CD8-positive, alpha-beta memory T cell (primary cell): ENCODE data around the gene ANTKMT. TPM values are rescaled to one million over a fixed set of nuclear protein-coding genes. Genes with fewer than 3 reads are reported as not detected.
A peak's percentile ranks its signal among the peaks of the same experiment; 100 is the strongest.

Source experiments
- CTCF ChIA-PET: fragments of 350-600 bp; sonication (Branson Sonifier 250); formaldehyde crosslinking; loops from one replicate; lab custom pipeline; 2021; ENCODE audit warnings: antibody characterized with exemption; lab: Charles Lee
- POLR2A ChIA-PET: fragments of 350-600 bp; sonication (Branson Sonifier 250); formaldehyde crosslinking; loops from one replicate; lab custom pipeline; 2021; ENCODE audit warnings: antibody characterized with exemption; lab: Charles Lee
- DNase-seq, 5 donors: peaks; one replicate each; pipeline versions ENCODE4 v3.0.0 to v3.0.0-alpha.2; 2020 to 2022; ENCODE audit warnings: mixed read lengths in 1 of 5
- H3K27ac ChIP-seq: one replicate; pipeline ENCODE4 v1.7.0; 2013; ENCODE audit warnings: low read depth, mild to moderate bottlenecking, low read length, moderate library complexity
- H3K27me3 ChIP-seq: 2 replicates; pipeline ENCODE4 v1.7.0; 2013; ENCODE audit warnings: low read length, mild to moderate bottlenecking; ENCODE audit not compliant: insufficient read depth, poor library complexity, severe bottlenecking
- H3K36me3 ChIP-seq: 2 replicates; pipeline ENCODE4 v1.7.0; 2013; ENCODE audit warnings: mild to moderate bottlenecking, low read length, moderate library complexity; ENCODE audit not compliant: insufficient read depth
- H3K4me1 ChIP-seq: 2 replicates; pipeline ENCODE4 v1.7.0; 2013; ENCODE audit warnings: mild to moderate bottlenecking, low read length, moderate library complexity; ENCODE audit not compliant: insufficient read depth
- H3K4me3 ChIP-seq: 2 replicates; pipeline ENCODE4 v1.7.0; 2013; ENCODE audit warnings: mild to moderate bottlenecking, low read length
- H3K9me3 ChIP-seq: 2 replicates; pipeline ENCODE4 v1.7.0; 2013; ENCODE audit warnings: mild to moderate bottlenecking, low read length
- H3K27ac Mint-ChIP-seq, 8 donors: one replicate each; pipeline ENCODE4 v1.8.0; 2020 to 2021; ENCODE audit warnings: mixed read lengths in 8 of 8, mild to moderate bottlenecking in 6 of 8, inconsistent platforms in 3 of 8, moderate library complexity in 3 of 8
- H3K27me3 Mint-ChIP-seq, 2 donors: one replicate each; pipeline ENCODE4 v1.8.0; 2020 to 2021; ENCODE audit warnings: mixed read lengths in 2 of 2, mild to moderate bottlenecking in 1 of 2, moderate library complexity in 1 of 2
- H3K36me3 Mint-ChIP-seq, 3 donors: one replicate each; pipeline ENCODE4 v1.8.0; 2020 to 2021; ENCODE audit warnings: mixed read lengths in 3 of 3, inconsistent platforms in 1 of 3, mild to moderate bottlenecking in 1 of 3
- H3K4me1 Mint-ChIP-seq, 3 donors: one replicate each; pipeline ENCODE4 v1.8.0; 2020 to 2021; ENCODE audit warnings: mixed read lengths in 3 of 3, inconsistent platforms in 1 of 3, mild to moderate bottlenecking in 1 of 3
- H3K4me3 Mint-ChIP-seq, 7 donors: one replicate each; pipeline ENCODE4 v1.8.0; 2020 to 2021; ENCODE audit warnings: mixed read lengths in 7 of 7, mild to moderate bottlenecking in 6 of 7, moderate library complexity in 4 of 7, inconsistent platforms in 2 of 7
- H3K9me3 Mint-ChIP-seq, 5 donors: one replicate each; pipeline ENCODE4 v1.8.0; 2020 to 2022; ENCODE audit warnings: mixed read lengths in 5 of 5, mild to moderate bottlenecking in 3 of 5, moderate library complexity in 2 of 5, inconsistent platforms in 1 of 5
- polyA plus RNA-seq: library from polyadenylated mRNA; unstranded; fragments of 300-500 nt; fragmentation: Illumina TruSeq; gene quantifications from one replicate; pipeline ENCODE4 v1.2.3, GENCODE V29; 2021
- total RNA-seq, 2 experiments: library from RNA; stranded (reverse); gene quantifications; one replicate each; pipeline ENCODE4 v1.2.3, GENCODE V29; 2021

ANTKMT gene
- total and polyA plus RNA-seq, 3 experiments from 2014 or later, result 64.2 to 127 (median 72.0) TPM

DNA sequence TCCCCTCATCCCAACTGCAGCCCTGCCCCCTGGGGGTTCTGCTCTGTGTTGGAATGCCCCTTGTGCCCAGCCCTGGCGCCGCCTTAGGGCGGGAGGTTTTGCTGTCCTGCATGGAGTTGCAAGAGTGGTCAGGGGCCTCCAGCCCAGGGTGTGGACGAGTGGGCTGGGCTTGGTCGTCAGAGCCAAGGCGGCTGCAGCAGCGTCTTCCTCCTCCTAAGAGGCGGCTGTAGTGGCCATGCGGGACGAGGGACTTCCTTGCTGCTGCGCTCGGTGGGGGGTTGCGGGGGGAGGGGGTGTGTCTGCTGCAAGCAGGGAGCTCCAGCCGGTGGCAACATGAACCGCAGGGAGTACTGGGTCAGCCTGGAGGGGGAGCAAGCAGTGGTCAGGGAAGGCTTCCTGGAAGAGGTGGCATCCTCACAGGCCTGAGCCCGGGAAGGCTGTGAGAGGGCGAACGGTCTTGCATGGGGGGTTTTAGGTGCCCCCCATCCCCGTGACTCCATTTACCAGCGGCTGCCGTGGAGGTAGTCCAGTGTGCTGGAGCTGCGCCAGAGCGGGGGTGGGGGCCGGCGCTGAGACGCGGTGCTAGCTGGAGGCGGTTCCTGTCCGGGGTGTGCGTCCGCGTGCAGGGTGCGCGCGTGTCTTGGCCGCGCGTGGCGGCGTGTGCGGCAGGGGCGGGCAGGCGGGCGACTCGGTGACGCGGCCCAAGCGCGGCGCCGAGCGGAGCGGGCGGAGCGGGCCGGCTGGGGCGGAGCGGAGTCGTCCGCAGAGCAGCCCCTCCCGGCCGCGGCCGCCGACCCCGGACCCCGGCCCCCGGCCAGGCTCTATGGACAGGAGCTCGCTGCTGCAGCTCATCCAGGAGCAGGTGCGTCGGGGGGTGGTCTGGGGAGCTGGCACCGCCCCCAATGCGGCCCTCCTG is 45.7 kb upstream of the ANTKMT start, which contains the start of gene RHBDL1:
Gene RHBDL1, plus strand, starts transcription at position 704 of the 916 bp plus-strand sequence. Its CDS starts 120 bp downstream, at position 824.
- no peaks in the 10 kb centered on the region for H3K9me3 ChIP-seq
- H3K4me1 ChIP-seq, result peaks cover 10% of the 10 kb centered on the region
- POLR2A ChIA-PET, result interaction anchor here (1.2 kb wide), 1 partner anchor 29 kb away, joined by 3 read pairs; no protein-coding TSS in a partner anchor
- Mint-ChIP-seq H3K4me3 (peak within 1 kb of the TSS in 5 of 7 donors; percentile 15 to 40 (median 27)), H3K36me3 (peaks cover 0 to 30% (median 0%) of the 10 kb centered on the region in 3 donors), H3K27me3 (peaks cover 0 to 6% of the 10 kb centered on the region in 2 donors), H3K9me3 (no peaks in the 10 kb centered on the region), H3K27ac (no peak within 1 kb of the TSS), H3K4me1 (peaks cover 5 to 20% (median 6%) of the 10 kb centered on the region in 3 donors)
- CTCF ChIA-PET, result interaction anchor here (1.2 to 1.3 kb wide), 2 partner anchors 13 to 66 kb away, joined by 3 read pairs; partner anchors contain the start of gene CIAO3
- H3K36me3 ChIP-seq, result peaks cover 4% of the 10 kb centered on the region
- no peak within 1 kb of the TSS for H3K4me3 ChIP-seq
- H3K27me3 ChIP-seq, result no peaks in the 10 kb centered on the region
- no peak for DNase-seq
- no peak within 1 kb of the TSS for H3K27ac ChIP-seq

DNA sequence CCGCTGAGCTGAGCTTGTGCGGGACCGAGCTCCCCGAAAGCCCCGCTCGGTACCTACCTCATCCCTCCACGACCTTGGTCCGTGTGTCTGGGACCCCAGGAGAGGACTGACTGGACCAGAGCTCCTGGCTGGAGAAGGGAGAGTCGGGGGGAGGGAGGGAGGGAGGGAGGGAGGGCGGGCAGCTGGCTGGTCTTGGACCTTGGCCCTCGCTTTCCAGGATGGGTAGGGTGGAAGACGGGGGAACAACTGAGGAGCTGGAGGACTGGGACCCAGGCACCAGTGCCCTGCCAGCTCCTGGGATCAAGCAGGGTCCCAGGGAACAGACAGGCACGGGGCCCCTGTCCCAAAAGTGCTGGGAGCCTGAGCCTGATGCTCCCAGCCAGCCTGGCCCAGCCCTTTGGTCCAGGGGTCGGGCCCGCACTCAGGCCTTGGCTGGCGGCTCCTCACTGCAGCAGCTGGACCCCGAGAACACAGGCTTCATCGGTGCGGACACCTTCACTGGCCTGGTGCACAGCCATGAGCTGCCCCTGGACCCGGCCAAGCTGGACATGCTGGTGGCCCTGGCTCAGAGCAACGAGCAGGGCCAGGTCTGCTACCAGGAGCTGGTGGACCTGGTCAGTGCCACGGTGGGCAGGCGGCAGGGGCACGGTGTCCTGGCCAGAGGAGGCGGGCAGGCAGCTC is 44.9 kb upstream of the ANTKMT start:
- POLR2A ChIA-PET, result interaction anchor here (1.1 to 1.2 kb wide), 2 partner anchors 28 to 32 kb away, joined by 3 read pairs; no protein-coding TSS in a partner anchor
- H3K36me3 Mint-ChIP-seq, result peaks cover 0 to 25% (median 0%) of the 10 kb centered on the region in 3 donors

DNA sequence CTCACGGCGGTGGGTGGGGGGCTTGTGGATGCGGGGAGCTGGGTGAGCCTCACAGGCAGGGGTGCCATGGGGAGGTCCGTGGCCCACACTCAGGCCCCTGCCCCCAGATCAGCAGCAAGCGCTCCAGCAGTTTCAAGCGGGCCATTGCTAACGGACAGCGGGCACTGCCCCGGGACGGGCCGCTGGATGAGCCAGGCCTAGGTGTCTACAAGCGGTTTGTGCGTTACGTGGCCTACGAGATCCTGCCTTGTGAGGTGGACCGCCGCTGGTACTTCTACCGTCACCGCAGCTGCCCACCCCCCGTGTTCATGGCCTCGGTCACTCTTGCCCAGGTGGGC is 44.4 kb upstream of the ANTKMT start:
- Mint-ChIP-seq H3K27me3 (peaks cover 0 to 6% of the 10 kb centered on the region in 2 donors), H3K9me3 (no peaks in the 10 kb centered on the region), H3K27ac (no peak overlapping the region), H3K4me1 (peaks cover 8 to 27% (median 11%) of the 10 kb centered on the region in 3 donors), H3K4me3 (peak overlapping the region in 1 of 7 donors; percentile 76), H3K36me3 (peaks cover 0 to 28% (median 0%) of the 10 kb centered on the region in 3 donors)
- ChIA-PET POLR2A (interaction anchor here (1.1 kb wide), 1 partner anchor 33 kb away, joined by 3 read pairs; no protein-coding TSS in a partner anchor), CTCF (interaction anchor here (1.2 to 1.3 kb wide), 2 partner anchors 15 to 64 kb away, joined by 3 read pairs; partner anchors contain the start of gene CIAO3)
- no peak overlapping the region for H3K27ac ChIP-seq
- no peak for DNase-seq
- no peaks in the 10 kb centered on the region for H3K27me3 ChIP-seq
- no peaks in the 10 kb centered on the region for H3K9me3 ChIP-seq
- H3K4me1 ChIP-seq, result peaks cover 18% of the 10 kb centered on the region
- H3K4me3 ChIP-seq, result no peak overlapping the region
- peaks cover 5% of the 10 kb centered on the region for H3K36me3 ChIP-seq

More for the DNA sequence above, 44.9 kb upstream of the ANTKMT start:
- Histone ChIP-seq H3K27me3 (no peaks in the 10 kb centered on the region), H3K27ac (no peak overlapping the region), H3K4me1 (peaks cover 13% of the 10 kb centered on the region), H3K9me3 (no peaks in the 10 kb centered on the region), H3K36me3 (peaks cover 4% of the 10 kb centered on the region), H3K4me3 (no peak overlapping the region)
- Mint-ChIP-seq H3K4me1 (peaks cover 5 to 22% (median 8%) of the 10 kb centered on the region in 3 donors), H3K27me3 (peaks cover 0 to 6% of the 10 kb centered on the region in 2 donors), H3K27ac (no peak overlapping the region), H3K9me3 (no peaks in the 10 kb centered on the region), H3K4me3 (no peak overlapping the region)
- CTCF ChIA-PET, result interaction anchor here (1.2 to 1.3 kb wide), 2 partner anchors 14 to 65 kb away, joined by 3 read pairs; partner anchors contain the start of gene CIAO3
- no peak for DNase-seq

DNA sequence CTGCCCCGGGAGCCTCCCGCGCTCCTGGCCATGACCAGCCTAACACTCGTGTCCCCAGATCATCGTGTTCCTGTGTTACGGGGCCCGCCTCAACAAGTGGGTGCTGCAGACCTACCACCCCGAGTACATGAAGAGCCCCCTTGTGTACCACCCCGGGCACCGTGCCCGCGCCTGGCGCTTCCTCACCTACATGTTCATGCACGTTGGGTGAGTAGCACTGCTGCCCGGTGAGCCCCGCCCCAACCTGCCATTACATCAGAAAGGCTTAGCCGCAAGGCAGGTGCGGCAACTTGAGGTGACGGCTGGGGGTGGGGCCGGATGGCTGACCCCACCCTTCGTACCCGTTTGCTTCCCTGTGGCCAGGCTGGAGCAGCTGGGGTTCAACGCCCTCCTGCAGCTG is 44.0 kb upstream of the ANTKMT start:
- Mint-ChIP-seq H3K27me3 (peaks cover 0 to 6% of the 10 kb centered on the region in 2 donors), H3K4me1 (peaks cover 12 to 31% (median 15%) of the 10 kb centered on the region in 3 donors), H3K27ac (no peak overlapping the region), H3K36me3 (peaks cover 0 to 29% (median 0%) of the 10 kb centered on the region in 3 donors), H3K9me3 (no peaks in the 10 kb centered on the region), H3K4me3 (peak overlapping the region in 3 of 7 donors; percentile 8 to 76 (median 39))
- H3K4me3 ChIP-seq, result no peak overlapping the region
- peaks cover 22% of the 10 kb centered on the region for H3K4me1 ChIP-seq
- peaks cover 9% of the 10 kb centered on the region for H3K36me3 ChIP-seq
- ChIA-PET CTCF (interaction anchor here (1.3 kb wide), 1 partner anchor 15 kb away, joined by 3 read pairs; no protein-coding TSS in a partner anchor), POLR2A (interaction anchor here (1.1 kb wide), 1 partner anchor 33 kb away, joined by 3 read pairs; no protein-coding TSS in a partner anchor)
- H3K27ac ChIP-seq, result no peak overlapping the region
- H3K27me3 ChIP-seq, result no peaks in the 10 kb centered on the region
- H3K9me3 ChIP-seq, result no peaks in the 10 kb centered on the region
- DNase-seq, result peak in 2 of 5 donors; percentile 38 to 70

DNA sequence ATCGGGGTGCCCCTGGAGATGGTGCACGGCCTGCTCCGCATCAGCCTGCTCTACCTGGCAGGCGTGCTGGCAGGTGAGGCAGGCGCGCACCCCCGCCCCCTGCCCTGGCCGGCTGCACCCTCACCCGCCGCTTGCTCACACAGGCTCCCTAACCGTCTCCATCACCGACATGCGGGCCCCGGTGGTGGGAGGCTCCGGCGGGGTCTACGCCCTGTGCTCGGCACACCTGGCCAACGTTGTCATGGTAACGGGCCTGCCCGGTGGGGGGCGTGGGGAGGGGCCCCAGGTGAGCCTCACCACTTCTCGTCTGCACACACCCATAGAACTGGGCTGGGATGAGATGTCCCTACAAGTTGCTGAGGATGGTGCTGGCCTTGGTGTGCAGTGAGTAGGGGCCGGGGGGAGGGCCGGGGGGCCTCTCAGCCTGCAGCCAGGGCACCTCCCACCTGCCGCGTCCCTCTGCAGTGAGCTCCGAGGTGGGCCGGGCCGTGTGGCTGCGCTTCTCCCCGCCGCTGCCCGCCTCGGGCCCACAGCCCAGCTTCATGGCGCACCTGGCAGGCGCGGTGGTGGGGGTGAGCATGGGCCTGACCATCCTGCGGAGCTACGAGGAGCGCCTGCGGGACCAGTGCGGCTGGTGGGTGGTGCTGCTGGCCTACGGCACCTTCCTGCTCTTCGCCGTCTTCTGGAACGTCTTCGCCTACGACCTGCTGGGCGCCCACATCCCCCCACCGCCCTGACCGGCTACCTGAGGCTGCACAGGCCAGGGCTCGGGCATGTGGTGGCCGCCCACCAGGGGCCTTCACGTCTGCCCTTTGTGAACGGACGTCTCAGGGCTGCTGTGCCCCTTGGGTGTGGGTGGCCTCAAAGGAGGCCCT is 43.4 kb upstream of the ANTKMT start:
- Histone ChIP-seq H3K36me3 (peaks cover 8% of the 10 kb centered on the region), H3K27ac (no peak overlapping the region), H3K9me3 (no peaks in the 10 kb centered on the region), H3K27me3 (no peaks in the 10 kb centered on the region), H3K4me1 (peaks cover 24% of the 10 kb centered on the region), H3K4me3 (no peak overlapping the region)
- Mint-ChIP-seq H3K27me3 (peaks cover 0 to 6% of the 10 kb centered on the region in 2 donors), H3K4me3 (no peak overlapping the region), H3K36me3 (peaks cover 0 to 31% (median 2%) of the 10 kb centered on the region in 3 donors), H3K4me1 (peaks cover 13 to 37% (median 17%) of the 10 kb centered on the region in 3 donors), H3K27ac (no peak overlapping the region), H3K9me3 (no peaks in the 10 kb centered on the region)
- no peak for DNase-seq
- POLR2A ChIA-PET, result interaction anchor here (1.2 kb wide), 1 partner anchor 9 kb away, joined by 4 read pairs; no protein-coding TSS in a partner anchor
- CTCF ChIA-PET, result no interaction called here

DNA sequence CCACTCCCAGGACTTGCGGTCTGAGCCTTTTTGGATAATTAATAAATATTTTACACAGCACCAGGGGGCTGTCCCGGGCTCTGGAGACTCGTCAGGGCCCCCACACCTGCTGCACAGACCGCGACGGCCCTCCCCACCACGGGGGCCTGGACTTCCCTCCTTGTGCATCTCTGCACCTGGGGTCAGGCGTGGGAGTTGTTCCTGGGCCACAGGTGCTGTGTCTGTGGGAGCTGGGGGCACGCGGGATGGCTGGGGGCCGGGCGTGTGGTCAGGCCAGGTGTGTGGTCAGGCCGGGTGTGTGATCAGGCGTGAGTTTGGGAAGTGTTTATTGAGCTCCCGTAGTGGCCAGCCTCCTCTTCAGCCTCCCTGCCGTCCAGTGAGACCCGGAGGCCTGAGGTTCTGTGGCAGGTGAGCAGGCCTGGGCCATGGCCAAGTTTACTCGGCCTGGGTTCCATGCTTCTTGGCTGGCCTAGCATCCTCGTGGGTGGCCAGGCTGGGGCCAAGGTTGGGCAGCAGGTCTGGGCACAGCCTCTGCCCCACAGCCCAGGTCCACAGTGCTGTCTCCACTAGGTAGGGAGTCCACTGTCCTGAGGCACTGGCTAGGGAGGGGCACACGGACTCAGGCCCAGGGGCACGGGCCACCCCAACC is 42.6 kb upstream of the ANTKMT start:
- peaks cover 0 to 6% of the 10 kb centered on the region in 2 donors for H3K27me3 Mint-ChIP-seq
- no peaks in the 10 kb centered on the region for H3K9me3 ChIP-seq
- H3K36me3 Mint-ChIP-seq, result peaks cover 0 to 28% (median 3%) of the 10 kb centered on the region in 3 donors
- H3K27me3 ChIP-seq, result no peaks in the 10 kb centered on the region
- H3K4me3 ChIP-seq, result no peak overlapping the region
- H3K9me3 Mint-ChIP-seq, result no peaks in the 10 kb centered on the region
- peak overlapping the region in 2 of 7 donors; percentile 35 to 92 for H3K4me3 Mint-ChIP-seq
- H3K27ac Mint-ChIP-seq, result peak overlapping the region in 1 of 8 donors; percentile 79
- H3K4me1 Mint-ChIP-seq, result peaks cover 13 to 45% (median 20%) of the 10 kb centered on the region in 3 donors
- H3K27ac ChIP-seq, result no peak overlapping the region
- H3K4me1 ChIP-seq, result peaks cover 28% of the 10 kb centered on the region
- CTCF ChIA-PET, result interaction anchor here (1.3 kb wide), 1 partner anchor 11 kb away, joined by 7 read pairs; the partner anchor contains the start of gene RHOT2
- peaks cover 8% of the 10 kb centered on the region for H3K36me3 ChIP-seq
- no peak for DNase-seq
- POLR2A ChIA-PET, result interaction anchor here (1.1 to 1.2 kb wide), 2 partner anchors 9 to 17 kb away, joined by 4 to 5 read pairs; no protein-coding TSS in a partner anchor
